H9 (cell line): Measurements from ENCODE around the gene STAB2. TPM values are rescaled to one million over a fixed set of nuclear protein-coding genes. Genes with fewer than 3 reads are reported as not detected.
A peak's percentile ranks its signal among the peaks of the same experiment; 100 is the strongest.

ENCODE experiments used
- DNase-seq: peaks from one replicate; pipeline ENCODE4 v3.0.0-alpha.2; 2017
- H2AFZ ChIP-seq: one replicate; pipeline ENCODE4 v1.6.1; 2013; ENCODE audit warnings: mild to moderate bottlenecking, low read length, control low read depth, moderate library complexity
- H2AK5ac ChIP-seq: 2 replicates; pipeline ENCODE4 v1.6.1; 2013; ENCODE audit warnings: low read length, control low read depth, mixed read lengths; ENCODE audit not compliant: insufficient read length
- H2BK120ac ChIP-seq: one replicate; pipeline ENCODE4 v1.6.1; 2013; ENCODE audit warnings: low read depth, mild to moderate bottlenecking, low read length, control low read depth, inconsistent platforms; ENCODE audit not compliant: poor library complexity, severe bottlenecking
- H2BK12ac ChIP-seq: 2 replicates; pipeline ENCODE4 v1.6.1; 2013; ENCODE audit warnings: low read length, control low read depth, mixed read lengths, low read depth; ENCODE audit not compliant: insufficient read length
- H2BK15ac ChIP-seq: 2 replicates; pipeline ENCODE4 v1.6.1; 2013; ENCODE audit warnings: low read depth, low read length, control low read depth
- H2BK20ac ChIP-seq: one replicate; pipeline ENCODE4 v1.6.1; 2013; ENCODE audit warnings: low read depth, mild to moderate bottlenecking, low read length, control low read depth, inconsistent platforms; ENCODE audit not compliant: poor library complexity, severe bottlenecking
- H2BK5ac ChIP-seq: 2 replicates; pipeline ENCODE4 v1.6.1; 2013; ENCODE audit warnings: low read length, control low read depth, mixed read lengths; ENCODE audit not compliant: insufficient read length
- H3K14ac ChIP-seq: 2 replicates; pipeline ENCODE4 v1.6.1; 2013; ENCODE audit warnings: low read length, control low read depth; ENCODE audit not compliant: insufficient read depth
- H3K18ac ChIP-seq: 2 replicates; pipeline ENCODE4 v1.6.1; 2013; ENCODE audit warnings: low read depth, mild to moderate bottlenecking, mixed read lengths, low read length, control low read depth; ENCODE audit not compliant: insufficient read length
- H3K23ac ChIP-seq: 2 replicates; pipeline ENCODE4 v1.6.1; 2013; ENCODE audit warnings: low read length, control low read depth, mixed read lengths, low read depth; ENCODE audit not compliant: insufficient read length
- H3K23me2 ChIP-seq: 2 replicates; pipeline ENCODE4 v1.6.1; 2013; ENCODE audit warnings: low read depth, mild to moderate bottlenecking, mixed read lengths, low read length, control low read depth; ENCODE audit not compliant: insufficient read length, poor library complexity, severe bottlenecking
- H3K27ac ChIP-seq: 2 replicates; pipeline ENCODE4 v1.5.1; 2013; ENCODE audit warnings: low read length, control low read depth, mixed read lengths, low read depth; ENCODE audit not compliant: insufficient read length
- H3K27me3 ChIP-seq: 2 replicates; pipeline ENCODE4 v1.6.1; 2013; ENCODE audit warnings: low read length, control low read depth, inconsistent platforms; ENCODE audit not compliant: insufficient read depth
- H3K4ac ChIP-seq: 2 replicates; pipeline ENCODE4 v1.6.1; 2013; ENCODE audit warnings: low read depth, mild to moderate bottlenecking, control low read depth, inconsistent platforms, low read length, moderate library complexity
- H3K4me1 ChIP-seq: 2 replicates; pipeline ENCODE4 v1.6.1; 2013; ENCODE audit warnings: low read length, control low read depth, inconsistent platforms; ENCODE audit not compliant: insufficient read depth
- H3K4me2 ChIP-seq: 2 replicates; pipeline ENCODE4 v1.6.1; 2013; ENCODE audit warnings: low read length, control low read depth, mixed read lengths; ENCODE audit not compliant: insufficient read length, insufficient read depth
- H3K56ac ChIP-seq: 2 replicates; pipeline ENCODE4 v1.6.1; 2013; ENCODE audit warnings: low read depth, mild to moderate bottlenecking, mixed read lengths, low read length, control low read depth; ENCODE audit not compliant: insufficient read length
- H3K79me1 ChIP-seq: 2 replicates; pipeline ENCODE4 v1.6.1; 2013; ENCODE audit warnings: low read depth, mild to moderate bottlenecking, moderate library complexity, low read length, control low read depth, inconsistent platforms; ENCODE audit not compliant: insufficient read depth, poor library complexity, severe bottlenecking
- H3K79me2 ChIP-seq: 2 replicates; pipeline ENCODE4 v1.6.1; 2013; ENCODE audit warnings: low read length, control low read depth, inconsistent platforms; ENCODE audit not compliant: insufficient read depth
- H3K9ac ChIP-seq: 2 replicates; pipeline ENCODE4 v1.6.1; 2013; ENCODE audit warnings: low read length, control low read depth, mixed read lengths; ENCODE audit not compliant: insufficient read length; ENCODE audit errors: extremely low read depth
- H3K9me3 ChIP-seq: one replicate; pipeline ENCODE4 v1.6.1; 2013; ENCODE audit warnings: low read depth, low read length, inconsistent platforms; ENCODE audit not compliant: control insufficient read depth
- H3T11ph ChIP-seq: one replicate; pipeline ENCODE4 v1.6.1; 2013; ENCODE audit warnings: mild to moderate bottlenecking, low read length, control low read depth, inconsistent platforms
- H4K20me1 ChIP-seq: one replicate; pipeline ENCODE4 v1.6.1; 2013; ENCODE audit not compliant: control insufficient read depth, insufficient read length, insufficient read depth
- H4K5ac ChIP-seq: 2 replicates; pipeline ENCODE4 v1.6.1; 2013; ENCODE audit warnings: low read depth, mild to moderate bottlenecking, mixed read lengths, low read length, control low read depth; ENCODE audit not compliant: insufficient read length
- H4K8ac ChIP-seq: replicated peaks from 2 replicates; pipeline ENCODE4 v1.6.1; 2013; ENCODE audit warnings: low read length, control low read depth, mixed read lengths, low read depth; ENCODE audit not compliant: insufficient read length
- H4K91ac ChIP-seq: 2 replicates; pipeline ENCODE4 v1.6.1; 2013; ENCODE audit warnings: low read depth, mild to moderate bottlenecking, moderate library complexity, mixed read lengths, low read length, control low read depth; ENCODE audit not compliant: insufficient read length
- H3K27ac Mint-ChIP-seq, 3 experiments: 2 replicates in 2 of 3; 3 replicates in 1 of 3; pipeline ENCODE4 v1.8.0; 2020 to 2021; ENCODE audit warnings: mixed read lengths in 3 of 3, mild to moderate bottlenecking in 1 of 3, moderate library complexity in 1 of 3
- H3K27me3 Mint-ChIP-seq: 2 replicates; pipeline ENCODE4 v1.8.0; 2021; ENCODE audit warnings: low read depth, mild to moderate bottlenecking, moderate library complexity, mixed read lengths
- H3K36me3 Mint-ChIP-seq, 3 experiments: 2 replicates in 2 of 3; 3 replicates in 1 of 3; pipeline ENCODE4 v1.8.0; 2020 to 2021; ENCODE audit warnings: low read depth in 3 of 3, mixed read lengths in 3 of 3; ENCODE audit not compliant: insufficient read depth in 1 of 3
- H3K4me1 Mint-ChIP-seq, 2 experiments: 2 replicates each; pipeline ENCODE4 v1.8.0; 2020; ENCODE audit warnings: mixed read lengths in 2 of 2
- H3K4me3 Mint-ChIP-seq, 2 experiments: 2 replicates in 1 of 2; 3 replicates in 1 of 2; pipeline ENCODE4 v1.8.0; 2020 to 2021; ENCODE audit warnings: mild to moderate bottlenecking in 2 of 2, mixed read lengths in 2 of 2, moderate library complexity in 1 of 2
- H3K9me3 Mint-ChIP-seq, 2 experiments: 2 replicates in 1 of 2; 3 replicates in 1 of 2; pipeline ENCODE4 v1.8.0; 2020; ENCODE audit warnings: mild to moderate bottlenecking in 2 of 2, mixed read lengths in 2 of 2, moderate library complexity in 1 of 2
- CTCF ChIP-seq: fragments of 200-600 bp; sonication (generic); conservative IDR thresholded peaks from 3 replicates; pipeline ENCODE4 v1.8.0; 2021; ENCODE audit warnings: antibody characterized with exemption, mild to moderate bottlenecking
- WGBS: extraction: QIAGEN DNeasy Blood & Tissue Kit; methylation state at CpG from one replicate; pipeline ENCODE4 v1.1.7; 2013; ENCODE audit warnings: missing lambda C conversion rate, low lambda C conversion rate, mixed read lengths; ENCODE audit not compliant: insufficient read length; ENCODE audit errors: extremely low coverage; 5-methylcytosine and 5-hydroxymethylcytosine counted together
- long read RNA-seq: library from polyadenylated mRNA; unstranded; transcript quantifications from one replicate; pipeline ENCODE4 v2.0.0, GENCODE V29; 2020
- total RNA-seq: library from RNA; stranded (reverse); gene quantifications from 2 replicates; pipeline ENCODE4 v1.2.1, GENCODE V29; 2021

The STAB2 gene
- 0.02 TPM in 1 of 2 replicates, not detected in the other for total RNA-seq
- long read RNA-seq, partial matches to known transcripts, result 0 of 1 reads
- long read RNA-seq, other reads (novel, unspliced or antisense), result 1 of 1 reads

DNA sequence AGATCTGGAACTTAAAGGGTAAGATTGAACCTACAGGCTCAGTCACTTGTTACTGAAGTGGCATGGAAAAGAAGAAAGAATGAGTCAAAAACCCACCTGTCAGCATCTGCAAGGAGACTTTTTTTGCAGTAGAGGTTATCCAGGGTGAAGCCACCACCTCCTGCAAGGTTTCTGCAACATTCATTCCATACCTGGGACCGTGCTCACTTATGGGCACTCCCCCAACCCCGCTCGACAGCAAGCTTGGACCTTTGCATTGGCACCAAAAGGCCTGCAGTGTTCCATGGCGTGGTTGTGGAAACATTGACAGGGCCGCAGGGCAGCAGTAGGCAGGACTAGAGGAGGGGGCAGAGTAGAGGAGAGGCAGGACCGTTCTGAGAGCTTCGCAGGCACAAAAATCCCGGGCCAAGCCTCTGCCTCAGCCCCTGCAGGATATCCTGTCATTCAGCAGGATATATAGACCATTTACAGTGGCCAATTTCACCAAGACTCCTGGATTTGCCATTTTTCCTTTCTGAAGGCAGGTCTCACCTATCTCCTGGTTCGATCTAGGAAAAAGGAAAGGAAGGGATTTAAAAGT lies at the start of gene STAB2:
Gene STAB2, plus strand, starts transcription at position 483 of the 580 bp plus-strand sequence. CDS start 204 bp downstream, outside the sequence.
- H3K79me1 ChIP-seq, result no peaks in the 10 kb centered on the region
- no peaks in the 10 kb centered on the region for H3K4me1 ChIP-seq
- H4K5ac ChIP-seq, result no peak within 1 kb of the TSS
- no peak within 1 kb of the TSS for H4K91ac ChIP-seq
- no CpG with 5 or more reads among the region's 9 CpGs for WGBS
- no peak within 1 kb of the TSS for H2AK5ac ChIP-seq
- no peak within 1 kb of the TSS for H3K4me3 Mint-ChIP-seq
- H3K4ac ChIP-seq, result no peak within 1 kb of the TSS
- H3T11ph ChIP-seq, result no peak within 1 kb of the TSS
- no peak within 1 kb of the TSS for H3K23ac ChIP-seq
- no peaks in the 10 kb centered on the region for H3K27me3 ChIP-seq
- H2BK12ac ChIP-seq, result no peak within 1 kb of the TSS
- no peaks in the 10 kb centered on the region for H3K23me2 ChIP-seq
- TF ChIP-seq CTCF, result no peak
- H3K18ac ChIP-seq, result no peak within 1 kb of the TSS
- H2BK20ac ChIP-seq, result no peak within 1 kb of the TSS
- no peak within 1 kb of the TSS for H2BK15ac ChIP-seq
- H4K8ac ChIP-seq, result no peak within 1 kb of the TSS
- no peaks in the 10 kb centered on the region for H3K79me2 ChIP-seq
- H3K56ac ChIP-seq, result no peak within 1 kb of the TSS
- no peaks in the 10 kb centered on the region for H3K9me3 ChIP-seq
- H3K4me1 Mint-ChIP-seq, result peaks cover 0 to 2% of the 10 kb centered on the region in 2 experiments; a peak in 1 of 4 replicates
- no peaks in the 10 kb centered on the region for H4K20me1 ChIP-seq
- no peak within 1 kb of the TSS for H2BK120ac ChIP-seq
- H3K9me3 Mint-ChIP-seq, result no peaks in the 10 kb centered on the region
- H3K27me3 Mint-ChIP-seq, result no peaks in the 10 kb centered on the region
- no peak for DNase-seq
- H3K36me3 Mint-ChIP-seq, result no peaks in the 10 kb centered on the region
- no peak within 1 kb of the TSS for H2BK5ac ChIP-seq
- no peak within 1 kb of the TSS for H3K27ac Mint-ChIP-seq
- no peak within 1 kb of the TSS for H3K27ac ChIP-seq
- no peak within 1 kb of the TSS for H3K9ac ChIP-seq
- H3K4me2 ChIP-seq, result no peak within 1 kb of the TSS
- H2AFZ ChIP-seq, result no peak within 1 kb of the TSS
- 0 out of 2 replicates have a peak within 1 kb of the TSS, but pooled peaks have one; percentile 25 for H3K14ac ChIP-seq
